Right ventricle myocardium superior (tissue), 1 donor: Measurements from ENCODE around the gene CCDC200. TPM values are rescaled to one million over a fixed set of nuclear protein-coding genes. Genes with fewer than 3 reads are reported as not detected.
"Not testable (repeated sequence)": the region's sequence is repeated elsewhere in the genome, so short reads cannot be mapped to it uniquely, and the experiment has no call there.

ENCODE experiments used
- ATAC-seq: fragments of 200-7000 bp; cut with Tn5 transposase; one replicate; pipeline ENCODE4 v1.9.1; 2020; ENCODE audit warnings: mild to moderate bottlenecking; ENCODE audit not compliant: poor library complexity
- DNase-seq: peaks from one replicate; pipeline ENCODE4 v3.0.0-alpha.2; 2020
- intact Hi-C: fragments of 100-400 bp; cut with DNase I; formaldehyde crosslinking; loops from one replicate; pipeline ENCODE4 v1.11.2; 2022
- total RNA-seq: library from RNA; stranded (reverse); fragmentation: NEBNext Ultra II Directional; extraction: Animal tissue kit (Norgen Biotek cat#: 25700); gene quantifications from one replicate; pipeline ENCODE4 v1.2.1, GENCODE V29; 2021
- donor health status: DM: no; HTN: yes; CAD: no; lungs with severe emphysema.

The CCDC200 gene
- total RNA-seq, 1 donor from 2014 or later, result not detected

DNA sequence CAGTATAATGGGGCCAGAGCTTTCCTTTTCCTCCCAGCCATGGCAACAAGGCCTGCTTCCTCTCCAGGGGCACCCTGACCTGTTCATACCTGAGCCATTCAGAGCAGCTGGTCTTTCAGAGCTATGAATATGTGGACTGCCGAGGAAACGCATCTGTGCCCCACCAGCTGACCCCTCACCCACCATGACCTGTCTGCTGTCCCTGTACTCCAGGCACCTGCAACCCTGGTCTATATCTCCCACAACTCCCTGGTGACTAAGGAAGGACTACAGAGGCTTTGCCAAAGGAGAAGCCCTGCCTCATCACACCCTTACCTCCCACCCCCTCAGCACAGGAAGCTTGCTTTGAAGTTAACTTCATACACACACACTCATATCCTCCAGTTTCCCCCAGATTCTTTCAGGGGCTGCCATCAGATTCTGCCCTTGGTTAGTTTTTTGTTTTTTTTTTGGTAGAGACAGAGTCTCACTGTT, 10.8 kb downstream of the CCDC200 start:
- intact Hi-C loops, result no loop called here
- no peak for ATAC-seq
- DNase-seq, result no peak

DNA sequence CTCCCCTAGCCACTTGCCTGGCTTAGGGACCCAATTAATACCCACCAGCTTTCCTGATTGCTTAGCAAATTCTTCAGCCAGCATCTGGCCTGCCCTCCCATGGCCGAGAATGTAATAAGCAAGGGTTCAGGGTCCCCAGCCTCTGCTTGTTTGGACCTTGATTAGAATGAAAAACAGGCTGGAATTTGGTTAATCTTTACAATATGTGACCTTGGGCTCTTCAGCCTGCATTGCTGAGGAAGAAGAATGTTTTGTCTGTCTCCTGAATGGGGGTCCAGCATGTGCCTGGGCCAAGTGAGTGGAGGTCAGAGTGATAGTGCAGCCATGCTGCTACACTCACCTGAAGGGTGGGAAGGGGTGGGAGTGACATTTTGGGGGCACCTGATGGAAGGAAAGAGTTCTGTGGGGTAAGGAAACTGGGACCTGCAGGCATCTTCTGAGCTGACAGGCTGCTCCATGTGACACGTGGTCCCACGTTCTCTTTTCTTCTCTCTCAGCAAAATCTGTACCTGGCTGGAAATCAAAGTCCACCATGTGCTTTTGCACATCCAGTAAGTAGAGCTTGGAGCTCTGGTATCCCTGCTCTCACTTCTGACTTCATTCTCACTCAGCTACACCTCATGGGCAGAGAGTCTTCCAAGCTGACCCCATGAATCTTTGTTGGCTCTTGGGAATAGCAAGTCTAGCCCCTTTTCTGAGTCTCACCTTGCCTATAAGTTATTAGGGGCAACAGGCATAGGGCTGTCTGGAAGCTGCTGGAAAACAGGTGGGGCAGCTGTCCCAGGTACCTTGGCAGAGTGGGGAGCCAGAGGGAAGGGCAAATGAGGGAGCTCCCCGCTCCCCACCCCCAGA, 11.4 kb downstream of the CCDC200 start:
- DNase-seq, result no peak
- no peak for ATAC-seq
- intact Hi-C loops, result no loop called here

DNA sequence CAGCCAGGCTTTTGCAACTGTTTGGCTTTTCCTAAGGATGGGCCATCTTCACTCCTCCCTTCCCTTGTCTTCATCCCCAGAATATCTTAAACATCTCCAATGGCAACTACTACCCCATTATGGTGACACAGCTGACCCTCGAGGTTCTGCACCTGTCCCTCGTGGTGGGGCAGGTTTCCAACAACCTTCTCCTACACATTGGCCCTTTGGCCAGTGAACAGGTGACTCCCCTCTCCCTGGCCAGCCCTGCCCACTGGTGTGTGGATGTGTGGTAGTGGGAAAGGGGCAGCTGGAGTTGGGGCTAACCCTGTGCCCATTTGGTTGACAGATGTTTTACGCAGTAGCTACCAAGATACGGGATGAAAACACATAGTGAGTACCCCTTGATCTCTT, 12.1 kb downstream of the CCDC200 start:
- intact Hi-C loops, result no loop called here
- DNase-seq (no peak), ATAC-seq (no peak)

DNA sequence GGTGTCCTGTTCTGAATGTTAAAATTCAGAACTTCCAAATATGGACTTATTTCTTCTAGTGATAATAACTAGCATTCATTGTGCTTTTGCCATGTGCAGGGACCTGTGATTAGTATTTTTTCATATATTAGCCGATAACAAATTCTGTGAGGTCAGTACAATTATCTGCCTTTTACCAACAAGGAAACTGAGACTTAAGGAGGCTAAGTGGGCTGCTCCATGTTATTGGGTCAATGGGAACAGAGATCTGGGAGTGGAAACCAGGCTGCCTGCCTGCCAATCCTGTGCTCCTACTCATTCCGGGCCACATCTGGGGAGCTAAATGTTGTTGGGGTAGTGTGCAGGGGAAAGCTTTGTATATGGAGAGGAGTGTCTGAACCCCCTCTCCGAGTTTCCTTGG, 13.1 kb downstream of the CCDC200 start:
- ATAC-seq (no peak), DNase-seq (no peak)
- intact Hi-C loops, result no loop called here

DNA sequence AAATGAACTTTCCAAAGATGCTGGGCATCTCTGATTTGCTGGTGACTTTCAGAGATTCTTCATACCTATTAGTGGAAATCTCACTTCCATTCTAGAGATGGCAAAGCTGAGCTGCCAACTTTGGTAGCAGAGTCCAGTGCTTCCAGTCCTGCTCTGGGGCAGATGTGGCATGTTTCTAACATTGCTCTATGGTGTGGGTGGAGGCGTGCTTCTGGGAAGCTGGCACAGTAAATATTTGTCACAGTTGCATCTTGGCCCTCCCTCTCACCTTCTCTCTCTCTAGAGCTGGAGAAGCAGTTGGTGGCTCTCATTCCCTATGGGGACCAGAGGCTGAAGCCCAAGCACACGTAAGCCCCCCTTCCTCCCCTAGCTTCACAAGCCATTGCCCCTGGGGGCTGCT, 14.9 kb downstream of the CCDC200 start:
- DNase-seq (no peak), ATAC-seq (no peak)
- intact Hi-C loops, result no loop called here

DNA sequence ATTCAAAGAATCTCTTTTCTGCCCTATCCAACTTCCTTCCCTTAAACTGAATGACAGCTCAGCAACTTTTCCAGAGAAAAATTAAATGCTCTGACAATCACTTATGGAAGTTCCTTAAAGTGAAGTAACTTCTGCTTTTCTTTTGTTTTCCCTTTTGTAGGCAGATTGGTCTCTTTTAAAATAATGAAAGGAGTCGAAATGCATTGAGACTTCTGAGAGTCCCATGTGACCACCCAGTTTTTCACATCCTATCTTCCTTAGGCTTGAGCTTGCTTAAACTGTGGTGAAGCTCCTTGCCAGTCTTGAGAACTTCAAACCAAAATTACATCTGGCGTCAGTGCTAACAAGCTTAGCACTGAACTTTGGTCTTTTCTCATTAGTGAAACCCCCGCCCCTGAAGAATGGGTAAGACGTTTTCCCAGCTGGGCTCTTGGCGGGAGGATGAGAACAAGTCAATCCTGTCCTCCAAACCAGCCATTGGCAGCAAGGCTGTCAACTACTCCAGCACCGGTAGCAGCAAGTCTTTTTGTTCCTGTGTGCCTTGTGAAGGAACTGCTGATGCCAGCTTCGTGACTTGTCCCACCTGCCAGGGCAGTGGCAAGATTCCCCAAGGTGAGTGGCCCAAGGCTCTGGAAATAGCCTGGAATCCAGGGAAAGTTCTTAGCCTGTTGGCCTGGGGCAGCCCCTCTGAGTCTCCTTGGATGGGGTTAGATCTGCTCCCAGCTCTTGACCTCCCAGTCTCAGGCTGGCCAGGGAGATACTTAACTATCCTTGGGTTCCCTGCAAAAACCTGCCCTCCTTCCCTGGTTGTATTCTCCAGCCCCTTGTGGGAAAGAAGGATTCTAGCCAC, 15.6 kb downstream of the CCDC200 start:
- intact Hi-C loops, result no loop called here
- DNase-seq (no peak), ATAC-seq (peak; percentile 36)

DNA sequence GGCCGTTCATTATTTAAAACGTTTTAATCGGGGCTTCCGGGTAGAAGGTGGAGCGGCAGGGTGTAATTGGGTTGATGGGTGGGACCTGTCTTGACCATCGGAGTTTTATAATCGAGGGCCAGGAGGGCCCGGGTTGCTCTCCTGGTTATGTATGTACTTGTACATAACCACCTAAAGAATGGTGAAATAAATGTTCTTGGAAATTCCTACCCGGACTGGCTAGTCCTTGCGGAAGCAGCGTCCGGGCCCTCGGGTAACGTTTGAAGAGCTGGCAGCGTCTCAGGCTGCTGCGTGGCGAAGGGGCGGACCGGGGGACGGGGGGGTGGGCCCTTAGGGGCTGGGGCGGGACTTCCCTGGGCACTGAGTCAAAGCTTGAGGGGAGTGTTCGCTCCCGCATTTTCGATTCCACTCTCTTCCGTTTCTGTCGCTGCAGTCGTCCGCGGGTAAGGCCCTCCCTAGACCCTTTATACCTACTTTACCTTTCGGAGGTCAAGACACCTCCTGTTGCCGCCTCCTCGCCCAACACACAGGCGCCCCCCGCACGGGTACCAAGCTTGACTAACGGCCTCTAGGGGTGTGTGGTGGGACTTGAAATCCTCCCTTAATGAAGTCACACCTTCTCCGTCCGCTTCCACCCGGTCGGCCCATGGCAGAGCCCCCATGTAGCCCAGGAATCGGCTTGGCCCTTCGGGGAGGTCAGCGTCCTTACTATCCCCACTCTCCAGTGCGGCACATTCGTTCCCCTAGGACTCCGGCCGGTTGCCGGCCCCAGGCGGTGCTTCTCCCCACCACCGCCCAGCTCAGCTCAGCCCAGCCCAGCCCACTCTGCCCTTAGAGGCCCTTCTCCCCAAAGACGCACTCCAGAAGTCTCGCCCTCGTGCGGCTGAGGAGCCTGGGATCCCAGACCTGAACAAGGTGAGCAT, 16.7 kb downstream of the CCDC200 start, which contains the start of gene TMEM106A:
Gene TMEM106A, plus strand, starts transcription at position 396 of the 923 bp plus-strand sequence. CDS start 1,167 bp downstream, outside the sequence.
- DNase-seq (peak; percentile 83), ATAC-seq (peak; percentile 90)
- intact Hi-C loops, result no loop called here

DNA sequence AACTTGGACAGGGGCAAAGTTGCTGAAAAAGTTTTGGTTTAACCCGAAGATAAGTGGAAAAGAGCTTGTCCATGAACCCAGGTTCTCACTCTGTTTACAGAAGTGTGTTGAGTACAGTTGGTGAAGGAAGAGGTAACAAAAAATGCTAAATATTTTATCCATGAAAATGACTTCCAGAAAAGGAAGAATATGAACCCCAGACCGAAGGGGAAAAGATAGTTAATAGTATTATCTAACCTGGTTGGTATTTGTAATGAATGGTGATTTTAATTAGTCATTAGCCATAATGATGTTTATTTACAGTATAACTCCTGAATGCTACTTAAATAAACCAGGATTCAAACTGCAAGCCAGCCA, 17.3 kb downstream of the CCDC200 start:
- intact Hi-C loops, result no loop called here
- ATAC-seq (no peak), DNase-seq (no peak)

DNA sequence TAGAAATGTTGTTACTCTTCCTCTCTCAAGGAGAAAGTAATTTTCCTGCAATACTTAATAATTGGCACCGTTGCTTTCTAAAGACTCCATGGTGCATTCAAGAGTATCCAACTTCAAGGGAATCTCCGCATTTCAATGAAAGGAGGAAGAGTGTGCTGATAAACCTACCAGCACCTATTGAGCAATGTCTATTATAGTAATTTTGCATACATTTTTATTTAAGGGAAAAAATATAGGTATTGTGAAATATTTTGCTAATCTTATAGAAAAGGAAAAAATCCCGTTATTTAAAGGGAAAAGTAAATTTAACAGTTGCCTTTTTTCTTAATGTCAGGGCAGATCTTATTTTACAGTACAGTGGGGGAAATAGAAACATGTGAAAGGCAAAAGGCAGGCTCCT, 17.8 kb downstream of the CCDC200 start:
- intact Hi-C loops, result no loop called here
- ATAC-seq, result no peak
- DNase-seq, result no peak

DNA sequence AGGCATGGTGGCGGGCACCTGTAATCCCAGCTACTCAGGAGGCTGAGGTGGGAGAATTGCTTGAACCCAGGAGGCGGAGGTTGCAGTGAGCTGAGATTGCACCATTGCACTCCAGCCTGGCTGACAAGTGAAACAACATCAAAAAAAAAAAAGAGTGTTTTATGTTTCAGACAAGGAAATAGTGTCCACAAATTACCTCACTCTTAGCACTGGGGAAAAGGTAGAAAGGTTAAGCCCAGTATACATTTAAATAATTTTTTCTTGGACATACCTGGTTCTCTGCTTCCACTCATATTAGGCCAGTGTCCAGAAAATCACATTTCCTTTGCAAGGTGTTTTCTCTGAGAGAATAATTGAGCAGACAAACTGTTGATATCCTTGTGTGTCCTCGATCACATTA, 25.4 kb downstream of the CCDC200 start:
- ATAC-seq, DNase-seq: not testable (repeated sequence)
- intact Hi-C loops, result loop anchor here (5.0 kb wide), 1 partner anchor 299 kb away; no protein-coding TSS in a partner anchor

DNA sequence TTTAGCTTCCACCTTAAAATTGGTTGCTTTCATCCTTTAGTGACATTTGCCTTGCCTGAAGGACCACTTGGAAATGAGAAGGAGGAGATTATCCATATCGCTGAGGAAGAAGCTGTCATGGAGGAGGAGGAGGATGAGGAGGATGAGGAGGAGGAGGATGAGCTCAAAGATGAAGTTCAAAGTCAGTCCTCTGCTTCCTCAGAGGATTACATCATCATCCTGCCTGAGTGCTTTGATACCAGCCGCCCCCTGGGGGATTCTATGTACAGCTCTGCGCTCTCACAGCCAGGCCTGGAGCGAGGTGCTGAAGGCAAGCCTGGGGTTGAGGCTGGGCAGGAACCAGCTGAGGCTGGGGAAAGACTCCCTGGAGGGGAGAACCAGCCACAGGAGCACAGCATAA, 28.3 kb downstream of the CCDC200 start:
- ATAC-seq (no peak), DNase-seq (no peak)
- intact Hi-C loops, result loop anchor here (5.0 kb wide), 1 partner anchor 302 kb away; no protein-coding TSS in a partner anchor

DNA sequence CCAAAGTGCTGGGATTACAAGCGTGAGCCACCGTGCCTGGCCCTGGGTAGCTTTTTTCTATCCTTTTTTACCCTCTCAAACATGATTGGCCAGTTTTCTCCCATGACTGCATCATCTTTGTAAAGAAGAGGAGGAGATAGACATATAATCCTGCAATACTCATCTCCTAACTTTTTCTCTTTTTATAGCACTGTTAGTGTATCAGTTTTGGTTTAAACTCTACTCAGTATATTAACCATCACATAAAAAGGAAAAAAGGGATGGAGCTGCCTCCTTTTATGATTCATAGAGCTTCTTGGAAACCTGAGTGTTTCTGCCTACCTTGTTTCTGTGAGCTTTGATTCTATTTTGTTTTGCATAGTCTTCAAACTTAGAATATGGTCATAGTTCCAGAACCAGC, 28.8 kb downstream of the CCDC200 start:
- intact Hi-C loops, result loop anchor here (5.0 kb wide), 1 partner anchor 303 kb away; no protein-coding TSS in a partner anchor
- ATAC-seq (no peak), DNase-seq (no peak)

DNA sequence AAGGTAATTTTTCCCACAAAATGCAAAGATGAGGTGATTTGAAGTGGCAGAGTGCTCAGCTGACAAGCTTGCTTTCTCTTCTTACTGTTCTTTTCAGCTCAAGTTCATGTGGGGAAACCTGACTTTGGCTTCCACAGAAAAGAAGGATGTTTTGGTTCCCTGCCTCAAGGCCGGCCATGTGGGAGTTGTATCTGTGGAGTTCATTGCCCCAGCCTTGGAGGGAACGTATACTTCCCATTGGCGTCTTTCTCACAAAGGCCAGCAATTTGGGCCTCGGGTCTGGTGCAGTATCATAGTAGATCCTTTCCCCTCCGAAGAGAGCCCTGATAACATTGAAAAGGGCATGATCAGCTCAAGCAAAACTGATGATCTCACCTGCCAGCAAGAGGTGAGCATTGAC, 35.2 kb downstream of the CCDC200 start:
- intact Hi-C loops, result no loop called here
- DNase-seq (no peak), ATAC-seq (no peak)

DNA sequence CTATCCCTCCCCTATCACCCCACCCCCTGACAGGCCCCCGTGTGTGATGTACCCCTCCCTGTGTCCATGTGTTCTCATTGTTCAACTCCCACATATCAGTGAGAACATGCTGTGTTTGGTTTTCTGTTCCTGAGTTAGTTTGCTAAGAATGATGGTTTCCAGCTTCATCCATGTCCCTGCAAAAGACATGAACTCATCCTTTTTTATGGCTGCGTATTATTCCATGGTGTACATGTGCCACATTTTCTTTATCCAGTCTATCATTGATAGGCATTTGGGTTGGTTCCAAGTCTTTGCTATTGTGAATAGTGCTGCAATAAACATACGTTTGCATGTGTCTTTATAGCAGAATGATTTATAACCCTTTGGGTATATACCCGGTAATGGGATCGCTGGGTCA, 41.8 kb downstream of the CCDC200 start:
- DNase-seq, intact Hi-C loops, ATAC-seq: not testable (repeated sequence)

DNA sequence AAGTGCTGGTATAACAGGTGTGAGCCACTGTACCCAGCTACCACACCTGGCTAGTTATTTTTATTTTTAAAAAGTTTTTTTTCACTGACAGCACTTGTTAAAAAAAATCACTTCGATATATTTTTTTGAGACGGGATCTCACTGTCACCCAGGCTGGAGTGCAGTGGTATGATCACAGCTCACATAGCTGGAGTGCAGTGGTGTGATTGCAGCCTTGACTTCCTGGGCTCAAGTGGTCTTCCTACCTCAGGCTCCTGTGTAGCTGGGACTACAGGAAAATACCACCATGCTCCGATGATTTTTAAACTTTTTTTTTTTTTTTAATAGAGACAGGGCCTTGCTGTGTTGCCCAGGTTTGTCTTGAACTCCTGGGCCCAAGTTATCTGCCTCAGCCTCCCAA, 44.5 kb downstream of the CCDC200 start:
- ATAC-seq (no peak), DNase-seq (no peak)
- intact Hi-C loops, result no loop called here

DNA sequence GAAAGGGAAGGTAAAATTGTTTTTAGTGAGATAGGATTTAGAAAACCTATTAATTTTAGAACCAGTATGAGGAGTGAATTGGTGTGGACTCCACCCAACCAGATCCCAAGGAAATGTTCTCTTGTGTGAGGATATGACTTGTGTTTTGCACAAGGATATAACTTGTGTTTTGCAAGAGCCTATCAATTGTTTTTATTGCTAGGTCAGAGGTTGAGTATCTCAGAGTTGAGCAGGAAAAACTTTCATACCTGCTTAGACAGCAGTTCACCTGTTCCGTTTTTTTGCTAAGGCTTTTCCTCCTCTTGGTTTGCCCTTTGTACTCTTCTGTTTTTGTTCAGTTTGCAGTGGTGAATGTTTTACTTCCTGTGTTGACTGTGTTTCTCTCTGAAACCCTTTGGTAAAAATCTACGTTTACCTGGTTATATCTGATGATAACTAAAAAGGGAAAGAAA, 52.3 kb downstream of the CCDC200 start:
- intact Hi-C loops, result no loop called here
- DNase-seq (no peak), ATAC-seq (no peak)

DNA sequence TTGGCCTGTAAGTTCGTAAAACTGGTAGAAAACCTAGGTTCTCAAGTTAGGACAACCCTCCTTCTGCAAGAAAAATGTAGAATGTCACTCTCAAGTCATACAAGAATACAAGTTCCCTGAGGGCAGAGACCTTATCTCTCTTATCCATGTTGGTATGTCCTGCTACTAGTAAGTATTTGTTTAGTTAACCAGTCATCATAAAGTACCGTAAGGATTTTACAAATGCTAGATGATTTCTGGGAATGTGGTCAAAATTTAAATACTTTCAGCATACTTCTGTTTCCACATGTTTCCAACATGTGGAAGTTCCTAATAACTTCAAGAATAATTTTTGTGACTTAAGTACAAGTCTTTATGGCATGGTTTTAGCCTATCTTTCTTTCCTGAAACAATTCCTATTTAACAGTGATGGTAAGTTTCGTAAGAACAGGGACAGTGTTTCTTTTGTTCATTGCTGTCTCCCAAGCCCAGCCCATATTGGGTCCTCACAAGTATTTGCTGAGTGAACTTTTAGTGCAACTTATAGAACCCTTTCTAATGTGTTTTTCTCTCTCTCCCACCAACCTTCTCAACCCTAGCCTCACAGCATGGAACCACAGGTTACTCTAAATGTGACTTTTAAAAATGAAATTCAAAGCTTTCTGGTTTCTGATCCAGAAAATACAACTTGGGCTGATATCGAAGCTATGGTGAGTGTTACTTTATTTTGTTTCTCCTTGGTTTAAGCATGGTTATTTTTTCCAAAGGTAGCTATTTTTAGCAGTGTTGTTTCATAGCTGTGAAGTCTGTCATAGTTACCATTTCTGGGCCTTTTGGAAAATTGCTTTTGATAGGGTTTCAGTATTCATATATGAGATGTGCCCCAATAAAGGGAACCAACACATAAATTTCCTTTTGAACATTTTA, 53.0 kb downstream of the CCDC200 start:
- intact Hi-C loops, result no loop called here
- no peak for ATAC-seq
- no peak for DNase-seq
